Fibroblast of upper back skin (primary cell): ENCODE data around the gene SLCO1C1.
"Not testable (repeated sequence)": the region's sequence is repeated elsewhere in the genome, so short reads cannot be mapped to it uniquely, and the experiment has no call there.

Experiments used
- DNase-seq: peaks from one replicate; pipeline ENCODE4 v3.0.0-alpha.2; 2013

The SLCO1C1 gene, protein sequence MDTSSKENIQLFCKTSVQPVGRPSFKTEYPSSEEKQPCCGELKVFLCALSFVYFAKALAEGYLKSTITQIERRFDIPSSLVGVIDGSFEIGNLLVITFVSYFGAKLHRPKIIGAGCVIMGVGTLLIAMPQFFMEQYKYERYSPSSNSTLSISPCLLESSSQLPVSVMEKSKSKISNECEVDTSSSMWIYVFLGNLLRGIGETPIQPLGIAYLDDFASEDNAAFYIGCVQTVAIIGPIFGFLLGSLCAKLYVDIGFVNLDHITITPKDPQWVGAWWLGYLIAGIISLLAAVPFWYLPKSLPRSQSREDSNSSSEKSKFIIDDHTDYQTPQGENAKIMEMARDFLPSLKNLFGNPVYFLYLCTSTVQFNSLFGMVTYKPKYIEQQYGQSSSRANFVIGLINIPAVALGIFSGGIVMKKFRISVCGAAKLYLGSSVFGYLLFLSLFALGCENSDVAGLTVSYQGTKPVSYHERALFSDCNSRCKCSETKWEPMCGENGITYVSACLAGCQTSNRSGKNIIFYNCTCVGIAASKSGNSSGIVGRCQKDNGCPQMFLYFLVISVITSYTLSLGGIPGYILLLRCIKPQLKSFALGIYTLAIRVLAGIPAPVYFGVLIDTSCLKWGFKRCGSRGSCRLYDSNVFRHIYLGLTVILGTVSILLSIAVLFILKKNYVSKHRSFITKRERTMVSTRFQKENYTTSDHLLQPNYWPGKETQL

DNA sequence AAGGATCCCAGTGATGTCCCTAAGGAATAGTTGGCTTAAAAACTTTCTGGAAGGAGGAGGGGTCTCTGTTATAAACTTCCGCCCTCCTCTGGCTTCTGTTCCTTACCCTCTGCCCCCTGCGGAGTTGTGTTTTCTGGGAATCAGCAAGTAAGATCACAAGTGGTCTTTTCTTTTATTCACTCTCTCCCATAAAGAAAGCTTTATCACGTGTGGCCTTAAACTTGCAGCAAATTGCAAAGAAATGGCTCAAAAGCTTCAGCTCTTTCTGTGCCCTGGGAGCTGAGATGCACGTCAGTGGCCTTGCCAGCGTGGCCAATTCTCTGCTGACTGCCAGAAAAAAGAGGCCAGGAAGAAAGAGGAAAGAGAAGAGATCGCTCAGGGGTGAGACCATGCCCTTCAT lies at the start of gene SLCO1C1:
TSS of gene SLCO1C1 (plus strand) at position 101 of the 400 bp plus-strand sequence. CDS start 4,245 bp downstream, outside the sequence.
- no peak for DNase-seq

DNA sequence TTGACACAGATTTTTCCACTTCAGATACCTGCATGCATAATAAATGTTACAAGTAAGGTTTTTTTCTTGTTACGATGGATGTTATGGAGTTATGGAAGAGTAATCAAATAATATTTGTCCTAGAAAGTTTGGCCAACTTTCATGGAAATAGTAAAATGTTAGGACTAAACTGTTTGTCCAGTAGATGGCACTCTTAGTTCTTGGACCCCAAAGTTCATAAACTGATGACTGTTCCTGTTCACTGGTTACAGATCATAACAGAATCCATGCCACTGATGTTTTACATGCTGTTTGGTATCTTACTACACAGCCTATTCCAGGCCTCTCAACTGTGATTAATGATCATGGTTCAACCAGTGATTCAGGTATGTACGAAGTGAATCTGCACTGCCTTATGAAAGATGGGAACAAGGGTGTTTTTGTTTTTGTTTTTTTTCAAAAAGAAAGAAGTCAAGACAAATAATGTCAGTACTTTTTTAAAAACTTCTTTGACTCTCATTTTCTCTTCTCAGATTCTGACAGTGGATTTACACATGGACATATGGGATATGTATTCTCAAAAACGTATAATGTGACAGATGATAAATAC lies 48.8 kb upstream of the SLCO1C1 start:
- DNase-seq, result peak; percentile 56

DNA sequence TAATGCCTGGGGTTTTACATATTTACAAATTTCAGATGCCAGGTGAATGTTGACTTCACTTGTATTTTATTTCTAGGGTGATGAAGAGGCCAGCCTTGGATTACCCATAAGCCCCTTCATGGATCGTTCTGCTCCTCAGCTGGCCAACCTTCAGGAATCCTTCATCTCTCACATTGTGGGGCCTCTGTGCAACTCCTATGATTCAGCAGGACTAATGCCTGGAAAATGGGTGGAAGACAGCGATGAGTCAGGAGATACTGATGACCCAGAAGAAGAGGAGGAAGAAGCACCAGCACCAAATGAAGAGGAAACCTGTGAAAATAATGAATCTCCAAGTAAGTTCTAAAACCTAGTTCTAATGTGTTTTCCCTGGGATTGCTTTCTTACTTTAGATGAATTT lies 41.3 kb upstream of the SLCO1C1 start:
- peak; percentile 2 for DNase-seq

DNA sequence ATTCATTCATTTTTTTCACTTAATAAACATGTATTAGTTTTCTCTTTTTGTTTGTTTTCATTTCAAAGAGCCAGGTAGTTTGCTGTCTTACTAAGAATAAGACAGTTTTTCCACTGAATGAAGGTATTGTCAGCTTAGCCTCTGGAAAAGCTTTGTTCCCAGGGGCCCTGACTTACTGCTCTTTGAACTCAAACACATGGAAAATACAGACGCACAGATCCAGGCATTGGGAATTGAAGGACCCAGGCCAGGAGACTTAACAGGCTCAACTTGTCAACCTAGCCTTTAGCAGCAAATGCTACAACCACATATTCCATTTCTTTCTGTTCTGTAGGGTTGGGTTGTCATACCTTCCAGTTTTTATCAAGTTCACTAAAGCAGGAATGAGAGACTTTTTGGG lies 38.5 kb upstream of the SLCO1C1 start:
- DNase-seq, result no peak

GRCh38 chr12:20657496-20657895 lies 37.6 kb upstream of the SLCO1C1 start:
- DNase-seq, result no peak

DNA sequence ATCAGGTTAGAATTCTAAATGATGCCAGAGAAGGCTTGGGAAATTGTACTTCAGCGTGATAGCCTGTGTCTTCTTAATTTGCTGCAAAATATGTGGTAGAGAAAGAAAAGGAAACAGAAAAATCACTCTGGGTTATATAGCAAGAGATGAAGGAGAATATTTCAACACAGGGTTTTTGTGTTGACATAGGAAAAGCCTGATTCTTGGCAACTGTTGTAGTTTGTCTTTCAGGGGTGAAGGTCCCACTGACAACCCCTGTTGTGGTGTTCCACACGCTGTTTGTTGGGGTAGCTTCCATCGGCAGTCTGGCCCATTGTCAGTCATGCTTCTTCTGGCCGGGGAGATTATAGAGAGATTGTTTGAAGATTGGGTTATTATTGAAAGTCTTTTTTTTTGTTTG lies 13.8 kb upstream of the SLCO1C1 start:
- no peak for DNase-seq

DNA sequence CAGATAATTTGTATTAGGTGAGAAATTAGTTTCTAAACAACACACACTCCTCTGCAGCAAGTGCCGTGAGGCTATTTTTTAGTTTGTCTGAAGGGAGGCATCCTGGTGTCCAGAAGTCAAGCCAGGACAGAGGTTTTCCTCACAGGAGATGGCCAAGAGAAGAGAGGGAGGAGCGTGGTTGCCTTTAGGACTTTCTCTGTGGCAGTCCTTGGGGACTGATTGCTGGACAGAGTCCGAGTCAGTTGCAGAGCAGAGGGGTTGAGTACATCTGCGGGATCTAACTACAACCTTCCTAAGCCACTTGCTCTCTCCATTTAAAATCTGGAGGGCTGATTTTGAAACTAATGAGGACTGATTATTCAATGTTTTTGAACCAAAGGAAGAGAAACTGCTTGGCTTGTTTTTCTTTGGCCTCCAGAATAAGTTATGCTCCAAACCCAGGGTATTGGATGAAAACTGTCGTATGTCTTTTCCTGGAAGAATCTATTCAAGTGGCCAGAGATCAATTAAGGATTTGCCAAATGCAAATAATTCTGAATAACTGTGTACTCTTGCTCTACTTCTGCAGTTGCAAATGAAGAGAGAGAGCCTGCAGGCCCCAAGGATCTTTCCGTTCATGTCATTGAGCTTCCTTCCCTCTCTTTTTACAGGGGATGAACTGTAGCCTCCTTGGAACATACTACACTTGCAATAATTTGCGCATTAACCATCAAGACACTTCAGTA lies 1.2 kb downstream of the SLCO1C1 start:
- DNase-seq, result no peak

DNA sequence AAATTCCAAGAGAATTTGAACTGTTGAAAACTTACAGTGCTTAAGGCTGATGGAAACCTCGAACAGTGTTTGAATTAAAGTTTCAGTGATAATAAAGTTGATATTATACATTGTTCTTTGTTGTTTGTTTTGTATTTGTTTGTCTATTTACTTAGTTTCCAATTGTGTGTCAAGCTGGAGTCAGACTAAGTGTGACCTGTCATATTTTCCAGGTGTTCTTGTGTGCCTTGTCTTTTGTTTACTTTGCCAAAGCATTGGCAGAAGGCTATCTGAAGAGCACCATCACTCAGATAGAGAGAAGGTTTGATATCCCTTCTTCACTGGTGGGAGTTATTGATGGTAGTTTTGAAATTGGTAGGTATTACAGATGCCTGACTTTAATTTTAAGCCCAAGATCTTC lies 6.0 kb downstream of the SLCO1C1 start:
- DNase-seq, result no peak

DNA sequence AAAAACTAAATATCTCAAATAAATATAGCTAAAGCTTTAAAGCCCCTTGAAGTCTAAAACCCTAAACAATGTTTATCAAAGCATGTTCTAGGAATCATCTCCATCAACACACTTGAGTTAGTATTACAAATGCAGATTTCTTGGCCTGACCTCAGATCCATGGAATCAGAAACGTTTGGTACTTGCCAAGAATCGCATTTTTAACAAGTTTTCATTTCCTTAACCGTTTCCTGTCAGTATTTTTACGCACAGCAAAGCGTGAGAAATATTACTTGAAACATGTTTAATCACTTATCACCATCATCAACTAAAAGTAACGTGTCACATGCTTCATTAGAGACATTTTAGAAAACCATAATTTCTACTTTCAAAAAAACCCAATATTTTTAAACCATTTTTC lies 9.7 kb downstream of the SLCO1C1 start:
- DNase-seq, result no peak

GRCh38 chr12:20711846-20712245 lies 16.7 kb downstream of the SLCO1C1 start:
- DNase-seq, result no peak

DNA sequence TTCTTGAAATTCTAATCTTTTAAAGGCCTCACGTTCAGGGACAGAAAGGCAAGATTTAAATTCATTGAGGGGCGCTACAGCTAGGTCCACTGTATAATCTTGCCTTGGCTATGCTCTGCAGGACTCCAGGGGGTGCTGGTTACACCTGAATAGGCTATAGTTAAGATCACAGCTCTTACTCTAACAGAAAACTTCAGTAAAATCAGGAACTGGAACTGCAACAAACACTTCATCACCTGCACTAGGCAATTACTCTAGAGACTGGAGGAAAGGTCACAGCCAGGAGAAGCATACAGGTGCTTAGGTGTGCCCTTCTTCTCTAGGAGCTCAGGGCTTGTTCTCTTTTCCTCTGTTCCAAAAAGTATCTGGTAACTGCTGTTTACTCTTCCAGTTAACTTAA lies 20.9 kb downstream of the SLCO1C1 start:
- no peak for DNase-seq

- DNase-seq, result no peak
Measured at GRCh38 chr12:20716985-20717384, 21.9 kb downstream of the SLCO1C1 start.

- no peak for DNase-seq
Measured at GRCh38 chr12:20718294-20718693, 23.2 kb downstream of the SLCO1C1 start.

GRCh38 chr12:20722142-20722541 lies 27.0 kb downstream of the SLCO1C1 start:
- no peak for DNase-seq

DNA sequence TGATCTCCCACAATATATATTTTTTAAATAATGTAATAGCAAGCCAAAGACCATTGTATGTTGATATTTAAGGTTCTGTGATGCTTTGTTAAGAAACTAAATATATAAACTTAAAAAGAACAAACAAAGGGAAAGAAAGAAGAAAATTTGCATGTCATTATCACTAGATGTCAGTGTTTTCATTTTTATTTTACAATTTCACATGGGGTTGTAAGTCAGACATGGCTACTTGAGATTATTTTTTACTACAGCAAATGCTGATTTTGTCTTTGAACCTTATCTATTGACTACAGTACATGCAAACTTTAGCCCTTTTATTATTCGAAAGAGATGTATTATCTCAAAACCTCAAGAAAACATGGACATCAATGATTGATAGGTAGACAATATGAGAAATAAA lies 36.1 kb downstream of the SLCO1C1 start:
- no peak for DNase-seq

GRCh38 chr12:20740972-20741371 lies 45.8 kb downstream of the SLCO1C1 start:
- DNase-seq, result no peak

DNA sequence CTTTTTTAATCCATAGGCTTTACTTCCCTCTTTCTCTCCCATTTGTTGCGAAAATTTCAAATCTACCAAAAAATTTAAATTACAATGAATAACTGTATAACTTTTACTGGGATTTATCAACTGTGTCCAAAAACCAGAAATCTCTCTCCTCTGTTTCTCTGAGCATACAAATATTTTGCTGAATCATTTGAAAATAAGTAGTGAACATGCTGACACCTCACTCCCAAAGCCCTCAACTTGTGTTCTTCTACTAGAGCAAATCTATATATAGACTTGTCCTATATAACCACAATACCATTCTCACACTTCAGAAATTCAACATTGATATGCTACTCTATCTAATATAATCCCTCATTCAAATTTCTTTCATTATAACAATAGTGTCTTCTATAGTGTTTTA lies 53.1 kb downstream of the SLCO1C1 start:
- DNase-seq, result no peak

DNA sequence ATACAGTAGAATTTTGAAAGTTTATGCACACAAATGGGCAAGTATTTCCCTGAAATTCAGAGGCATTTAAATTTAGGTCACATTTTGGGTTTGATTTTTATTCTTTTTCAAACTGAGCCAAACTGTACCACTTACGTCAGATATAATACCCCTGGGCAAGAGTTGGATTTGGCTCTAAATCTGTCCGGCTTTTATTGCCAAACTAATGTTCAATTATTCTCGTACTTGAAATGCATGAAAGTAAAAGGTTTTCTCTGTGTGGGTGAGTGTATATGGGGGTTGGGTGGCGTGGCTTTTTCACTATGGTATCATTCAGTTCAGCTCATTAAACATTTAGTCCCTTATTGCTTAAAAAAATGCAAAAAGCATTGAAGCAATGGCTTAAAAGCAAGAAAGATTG lies 55.9 kb downstream of the SLCO1C1 start:
- no peak for DNase-seq

GRCh38 chr12:20777420-20777819 lies 82.3 kb downstream of the SLCO1C1 start:
- DNase-seq, result no peak

- DNase-seq, result no peak
Measured at GRCh38 chr12:20778969-20779368, 83.8 kb downstream of the SLCO1C1 start.

GRCh38 chr12:20779971-20780370 lies 84.8 kb downstream of the SLCO1C1 start:
- not testable (repeated sequence) for DNase-seq

DNA sequence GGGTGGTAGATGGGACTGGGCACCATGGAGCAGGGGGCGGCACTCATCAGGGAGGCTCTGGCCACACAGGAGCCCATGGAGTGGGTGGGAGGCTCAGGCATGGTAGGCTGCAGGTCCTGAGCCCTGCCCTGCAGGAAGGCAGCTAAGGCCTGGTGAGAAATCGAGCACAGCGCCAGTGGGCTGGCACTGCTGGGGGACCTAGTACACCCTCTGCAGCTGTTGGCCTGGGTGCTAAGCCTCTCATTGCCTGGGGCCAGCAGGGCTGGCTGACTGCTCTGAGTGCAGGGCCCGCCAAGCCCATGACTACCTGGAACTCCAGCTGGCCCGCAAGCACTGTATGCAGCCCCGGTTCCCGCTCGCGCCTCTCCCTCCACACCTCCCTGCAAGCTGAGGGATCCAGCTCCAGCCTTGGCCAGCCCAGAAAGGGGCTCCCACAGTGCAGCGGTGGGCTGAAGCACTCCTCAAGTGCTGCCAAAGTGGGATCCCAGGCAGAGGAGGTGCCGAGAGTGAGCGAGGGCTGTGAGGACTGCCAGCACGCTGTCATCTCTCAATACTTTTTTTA lies 88.7 kb downstream of the SLCO1C1 start:
- DNase-seq, result not testable (repeated sequence)

- DNase-seq, result no peak
Measured at GRCh38 chr12:20792971-20793370, 97.8 kb downstream of the SLCO1C1 start.
